ENCODE data around the gene CIDEC.

- no peak for TF ChIP-seq RNF2 (IDR thresholded peaks at IDR 0.05; ENCODE audit: borderline replicate concordance, low read depth, low read length, missing control alignments, poor library complexity, severe bottlenecking)
- TF ChIP-seq EP300 (IDR thresholded peaks at IDR 0.05; ENCODE audit: borderline replicate concordance in 1 of 2, low read depth in 2 of 2, low read length in 2 of 2), result no peak
- TF ChIP-seq CTCF (IDR thresholded peaks at IDR 0.05; ENCODE audit: control extremely low read depth in 1 of 3, insufficient read depth in 1 of 3, low read depth in 1 of 3, low read length in 3 of 3), result no peak
- TF ChIP-seq SP2 (IDR thresholded peaks at IDR 0.05; ENCODE audit: low read length), result no peak
- no peak for TF ChIP-seq POLR2A (IDR thresholded peaks at IDR 0.05; ENCODE audit: control extremely low read depth in 1 of 2, low read depth in 2 of 2, low read length in 2 of 2)
- no peak for TF ChIP-seq EZH2 (IDR thresholded peaks at IDR 0.05; ENCODE audit: low read depth, low read length, severe bottlenecking)
- no peak for TF ChIP-seq MAX (IDR thresholded peaks at IDR 0.05)
- no peak for TF ChIP-seq POLR2AphosphoS5 (IDR thresholded peaks at IDR 0.05; ENCODE audit: low read depth, low read length)
- no peak for TF ChIP-seq ATF2 (IDR thresholded peaks at IDR 0.05; ENCODE audit: low read length)
- TF ChIP-seq TAF1 (IDR thresholded peaks at IDR 0.05; ENCODE audit: low read depth, low read length), result no peak
- TF ChIP-seq YY1 (IDR thresholded peaks at IDR 0.05; ENCODE audit: low read depth, low read length), result no peak
- no peak for TF ChIP-seq ZNF274 (IDR thresholded peaks at IDR 0.05; ENCODE audit: borderline replicate concordance, extremely low read depth, low read length)
- TF ChIP-seq FOSL1 (IDR thresholded peaks at IDR 0.05; ENCODE audit: insufficient read depth, low read depth, low read length), result no peak
- TF ChIP-seq MAFK (IDR thresholded peaks at IDR 0.05; ENCODE audit: low read depth, low read length), result no peak
Measured at GRCh38 chr3:9906480-9906879, 26.4 kb upstream of the CIDEC start.

All from H1 (cell line).